Fibroblast of skin of left biceps (primary cell): ENCODE data around the gene KRTAP12-3.

Experiments
- DNase-seq, 2 experiments: peaks; one replicate each; pipeline ENCODE4 v3.0.0-alpha.2; 2013; ENCODE audit warnings: low read depth in 2 of 2

The KRTAP12-3 gene

GRCh38 chr21:44702973-44703730 lies 45.4 kb downstream of the KRTAP12-3 start:
- DNase-seq = no peak

DNA sequence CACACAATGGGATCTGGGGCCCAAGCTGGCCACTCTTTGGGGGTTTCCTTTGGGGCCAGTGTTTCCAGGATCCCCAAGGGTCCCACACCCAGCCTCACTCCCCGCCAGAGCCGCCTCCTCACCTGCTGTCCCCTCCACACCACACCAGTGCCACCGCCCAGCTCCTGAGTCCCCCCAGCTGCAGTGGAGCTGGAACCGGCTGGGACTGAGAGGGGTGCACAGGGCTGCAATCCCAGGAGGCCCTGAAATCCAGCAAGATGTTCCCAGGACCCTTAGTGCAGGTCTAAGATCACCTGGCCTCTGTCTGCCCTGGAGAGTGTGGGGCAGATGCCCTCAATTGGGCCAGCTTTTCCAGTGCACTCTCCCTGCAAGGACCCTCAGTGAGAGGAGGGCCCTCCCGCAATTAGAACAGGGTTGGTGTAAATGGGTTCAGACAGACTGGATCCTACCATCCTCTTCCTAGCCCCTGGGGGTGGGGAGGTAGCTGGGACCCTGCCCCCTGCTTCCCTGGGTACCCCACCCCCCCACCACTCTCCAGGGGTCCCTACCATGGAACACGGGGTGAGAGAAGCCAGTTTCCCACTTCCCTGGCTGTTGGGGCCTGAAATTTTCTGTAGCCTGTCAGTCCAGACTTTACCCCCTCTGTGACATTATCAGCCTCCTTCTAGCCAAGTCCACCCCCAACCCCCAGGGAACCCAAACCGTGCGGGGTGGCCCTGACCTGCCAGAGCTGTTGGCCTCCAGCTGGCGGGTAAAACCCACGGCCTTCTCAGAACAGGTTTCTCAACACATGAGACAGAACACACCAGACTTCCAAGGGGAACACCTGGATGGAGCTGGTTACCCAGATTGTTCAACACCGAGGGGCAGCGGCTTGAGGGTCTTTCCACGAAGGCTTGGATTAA lies 46.3 kb downstream of the KRTAP12-3 start:
- no peak for DNase-seq

GRCh38 chr21:44704636-44705001 lies 46.9 kb downstream of the KRTAP12-3 start:
- DNase-seq = no peak

GRCh38 chr21:44706026-44706705 lies 48.4 kb downstream of the KRTAP12-3 start:
- DNase-seq = no peak

DNA sequence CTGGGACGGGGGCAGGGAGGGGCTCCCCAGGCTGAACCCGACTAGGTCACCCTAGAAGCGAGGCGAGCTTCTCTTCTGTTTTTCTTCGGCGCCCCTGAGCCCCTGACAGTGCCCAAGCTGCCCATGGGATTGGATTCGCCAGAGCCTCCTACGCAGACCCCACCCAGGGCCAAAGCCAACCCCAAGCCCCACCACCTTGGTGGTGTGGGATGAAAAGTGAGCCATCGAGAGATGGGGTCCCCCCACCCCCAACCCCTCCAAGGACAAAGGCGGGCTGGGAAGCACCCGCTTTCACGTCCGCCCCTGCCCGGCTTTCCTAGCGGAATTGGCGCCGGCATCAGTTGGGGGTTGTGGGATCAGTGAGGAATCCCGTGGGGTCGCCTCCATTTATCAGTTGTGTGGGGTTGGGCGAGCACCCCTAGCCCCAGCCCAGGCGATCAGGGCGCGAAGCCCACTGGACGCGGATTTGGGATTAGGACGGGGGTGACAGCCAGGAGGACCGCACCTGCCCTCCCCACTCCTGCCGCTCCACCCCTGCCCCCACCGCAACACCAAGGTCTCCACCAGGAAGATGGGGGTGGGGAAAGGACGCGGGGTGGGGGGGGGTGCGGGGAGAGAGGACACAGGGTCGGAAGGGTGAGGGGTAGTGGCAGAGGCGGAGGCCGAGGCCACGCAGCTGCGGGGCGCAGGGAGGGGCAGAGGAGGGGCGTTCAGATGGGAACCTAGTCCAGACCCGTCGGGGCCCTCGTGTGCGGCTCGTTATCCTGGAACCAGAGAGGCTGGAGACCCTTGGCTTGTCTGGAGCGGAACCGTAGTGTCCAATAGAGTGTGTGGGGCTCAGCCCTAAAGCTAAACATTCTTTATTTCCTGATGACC lies 49.2 kb downstream of the KRTAP12-3 start:
- DNase-seq = no peak
